Hepatocyte (in vitro differentiated cells): ENCODE data around the gene IFT27.

Experiments used
- CTCF ChIP-seq: fragments of 200-600 bp; sonication (generic); IDR thresholded peaks from 2 replicates; pipeline ENCODE4 v1.5.1; 2016; ENCODE audit warnings: antibody characterized with exemption, mild to moderate bottlenecking; ENCODE audit not compliant: poor library complexity
- EZH2 ChIP-seq: fragments of 200-600 bp; sonication (generic); IDR thresholded peaks from 2 replicates; pipeline ENCODE4 v1.6.1; 2016; ENCODE audit warnings: antibody characterized with exemption, mild to moderate bottlenecking, borderline replicate concordance
- EZH2phosphoT487 ChIP-seq: fragments of 200-600 bp; sonication (generic); IDR thresholded peaks from one replicate; pipeline ENCODE4 v1.6.1; 2018; ENCODE audit warnings: antibody characterized with exemption, mild to moderate bottlenecking, low read depth, moderate library complexity; ENCODE audit not compliant: unreplicated experiment, severe bottlenecking

DNA sequence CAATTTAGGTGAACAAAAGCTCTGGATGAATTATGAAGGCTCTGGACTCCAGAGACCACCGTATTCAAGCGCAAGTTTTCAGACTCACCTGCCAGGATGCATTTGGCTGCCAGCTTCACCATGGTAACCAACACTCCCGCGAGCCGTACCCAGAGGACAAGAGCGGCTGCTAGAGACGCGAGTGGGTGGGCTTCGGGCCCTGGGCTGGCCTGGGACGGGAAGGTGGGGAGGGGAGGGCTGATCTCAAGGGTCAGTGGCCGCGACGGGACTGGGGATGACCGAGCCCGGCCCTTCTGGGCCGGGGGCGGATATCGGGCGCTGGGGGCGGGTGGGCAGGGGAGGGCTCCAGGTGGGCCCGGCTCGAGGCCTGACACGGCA, 344 bp downstream of the IFT27 start:
- TF ChIP-seq CTCF (no peak), EZH2phosphoT487 (no peak), EZH2 (no peak)
